ENCODE measurements around the gene DECR2.
A peak's percentile ranks its signal among the peaks of the same experiment; 100 is the strongest.

DECR2 gene, protein sequence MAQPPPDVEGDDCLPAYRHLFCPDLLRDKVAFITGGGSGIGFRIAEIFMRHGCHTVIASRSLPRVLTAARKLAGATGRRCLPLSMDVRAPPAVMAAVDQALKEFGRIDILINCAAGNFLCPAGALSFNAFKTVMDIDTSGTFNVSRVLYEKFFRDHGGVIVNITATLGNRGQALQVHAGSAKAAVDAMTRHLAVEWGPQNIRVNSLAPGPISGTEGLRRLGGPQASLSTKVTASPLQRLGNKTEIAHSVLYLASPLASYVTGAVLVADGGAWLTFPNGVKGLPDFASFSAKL

DNA sequence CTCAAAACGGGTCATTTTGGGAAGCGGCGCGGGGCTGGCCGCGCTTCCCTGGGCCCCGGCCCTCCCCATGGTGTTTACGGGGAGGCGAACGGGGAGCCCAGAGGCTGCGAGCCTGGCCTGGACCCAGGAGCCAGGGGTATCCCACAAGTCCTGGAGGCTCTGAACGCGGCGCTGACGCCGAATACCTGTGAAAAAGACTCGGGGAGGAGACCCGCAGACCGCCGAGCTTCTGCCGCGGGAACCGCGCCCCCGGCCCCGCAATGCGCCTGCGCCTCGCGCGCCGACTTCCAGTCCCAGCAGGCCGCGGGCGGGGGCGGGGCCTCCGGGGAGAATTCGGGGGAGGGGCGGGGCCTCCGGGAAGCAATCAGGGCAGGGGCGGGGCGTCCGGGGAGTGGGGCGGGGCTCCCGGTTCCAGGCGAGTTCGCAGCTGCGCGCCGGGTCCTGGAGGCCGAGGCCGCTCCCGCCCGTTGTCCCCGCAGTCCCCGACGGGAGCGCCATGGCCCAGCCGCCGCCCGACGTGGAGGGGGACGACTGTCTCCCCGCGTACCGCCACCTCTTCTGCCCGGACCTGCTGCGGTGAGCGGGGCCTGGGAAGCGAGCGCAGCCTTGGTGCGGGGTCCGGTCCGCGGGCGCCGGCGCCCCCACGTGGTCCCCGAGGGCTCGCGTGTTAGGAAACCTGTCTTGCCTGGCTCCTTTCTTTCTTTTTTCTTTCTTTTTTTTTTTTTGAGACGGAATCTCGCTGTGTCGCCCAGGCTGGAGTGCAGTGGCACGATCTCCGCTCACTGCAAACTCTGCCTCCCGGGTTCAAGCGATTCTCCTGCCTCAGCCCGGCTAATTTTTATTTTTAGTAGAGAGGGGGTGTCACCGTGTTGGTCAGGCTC is at the start of gene DECR2:
Gene DECR2 (plus strand): TSS at position 418 of the 881 bp plus-strand sequence. CDS start 79 bp downstream, at position 497.
- peak; percentile 46 for DNase-seq (ENCODE audit: extremely low read depth, low read depth)
- TF ChIP-seq, protein P1, sequence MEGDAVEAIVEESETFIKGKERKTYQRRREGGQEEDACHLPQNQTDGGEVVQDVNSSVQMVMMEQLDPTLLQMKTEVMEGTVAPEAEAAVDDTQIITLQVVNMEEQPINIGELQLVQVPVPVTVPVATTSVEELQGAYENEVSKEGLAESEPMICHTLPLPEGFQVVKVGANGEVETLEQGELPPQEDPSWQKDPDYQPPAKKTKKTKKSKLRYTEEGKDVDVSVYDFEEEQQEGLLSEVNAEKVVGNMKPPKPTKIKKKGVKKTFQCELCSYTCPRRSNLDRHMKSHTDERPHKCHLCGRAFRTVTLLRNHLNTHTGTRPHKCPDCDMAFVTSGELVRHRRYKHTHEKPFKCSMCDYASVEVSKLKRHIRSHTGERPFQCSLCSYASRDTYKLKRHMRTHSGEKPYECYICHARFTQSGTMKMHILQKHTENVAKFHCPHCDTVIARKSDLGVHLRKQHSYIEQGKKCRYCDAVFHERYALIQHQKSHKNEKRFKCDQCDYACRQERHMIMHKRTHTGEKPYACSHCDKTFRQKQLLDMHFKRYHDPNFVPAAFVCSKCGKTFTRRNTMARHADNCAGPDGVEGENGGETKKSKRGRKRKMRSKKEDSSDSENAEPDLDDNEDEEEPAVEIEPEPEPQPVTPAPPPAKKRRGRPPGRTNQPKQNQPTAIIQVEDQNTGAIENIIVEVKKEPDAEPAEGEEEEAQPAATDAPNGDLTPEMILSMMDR (IDR thresholded peaks at IDR 0.05; ENCODE audit: low read depth, low read length, missing control alignments): peak; percentile 25
- H3K4me3 ChIP-seq (replicated peaks; ENCODE audit: low read depth, low read length): peak within 1 kb of the TSS; percentile 62

DNA sequence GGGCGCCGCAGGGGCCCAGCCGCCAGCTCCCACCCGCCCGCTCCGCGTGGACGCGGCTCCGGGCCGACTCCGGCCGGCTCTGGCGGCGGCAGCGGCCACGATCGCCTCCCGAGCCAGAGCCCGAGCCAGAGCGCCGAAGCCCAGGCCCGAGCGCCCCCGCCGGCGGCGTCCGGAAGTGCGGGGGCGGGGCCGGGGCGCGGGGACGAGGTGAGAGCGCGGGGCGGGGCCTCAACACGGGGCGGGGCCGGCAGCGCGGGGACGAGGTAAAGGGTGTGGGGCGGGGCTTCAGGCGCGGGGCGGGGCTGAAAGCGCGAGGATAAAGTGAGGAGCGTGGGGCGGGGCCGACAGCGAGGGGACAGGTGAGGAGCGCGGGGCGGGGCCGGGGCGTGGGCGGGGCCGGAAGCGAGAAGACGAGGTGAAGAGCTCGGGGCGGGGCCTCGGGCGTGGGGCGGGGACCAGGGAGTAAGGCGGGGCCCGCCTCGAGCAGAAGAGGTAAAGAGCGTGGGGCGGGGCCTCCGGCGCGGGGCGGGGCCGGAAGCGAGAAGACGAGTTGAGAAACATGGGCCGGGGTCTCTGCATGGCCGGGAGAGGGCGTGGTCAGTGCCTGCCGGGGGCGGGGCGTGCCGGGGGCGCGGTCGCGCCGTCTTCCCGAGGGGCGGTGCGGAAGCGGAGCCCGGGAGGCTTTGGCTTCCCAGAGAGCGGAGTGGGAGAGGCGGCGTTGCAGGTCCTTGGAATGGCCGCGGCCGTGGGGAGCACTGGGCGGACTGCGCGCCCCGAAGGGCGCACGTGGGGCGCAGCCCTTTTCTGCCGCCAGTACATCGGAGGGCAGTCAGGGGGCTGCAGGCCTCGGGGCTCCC is 48.9 kb upstream of the DECR2 start, which contains the start of gene AXIN1:
Gene AXIN1 (minus strand): TSS at position 177 of the 857 bp plus-strand sequence. CDS start 5,698 bp downstream, outside the sequence.
- DNase-seq (ENCODE audit: extremely low read depth, low read depth): peak; percentile 65
- H3K4me3 ChIP-seq (replicated peaks; ENCODE audit: low read depth, low read length): peak within 1 kb of the TSS; percentile 75
- TF ChIP-seq, protein P1 (IDR thresholded peaks at IDR 0.05; ENCODE audit: low read depth, low read length, missing control alignments): no peak

DNA sequence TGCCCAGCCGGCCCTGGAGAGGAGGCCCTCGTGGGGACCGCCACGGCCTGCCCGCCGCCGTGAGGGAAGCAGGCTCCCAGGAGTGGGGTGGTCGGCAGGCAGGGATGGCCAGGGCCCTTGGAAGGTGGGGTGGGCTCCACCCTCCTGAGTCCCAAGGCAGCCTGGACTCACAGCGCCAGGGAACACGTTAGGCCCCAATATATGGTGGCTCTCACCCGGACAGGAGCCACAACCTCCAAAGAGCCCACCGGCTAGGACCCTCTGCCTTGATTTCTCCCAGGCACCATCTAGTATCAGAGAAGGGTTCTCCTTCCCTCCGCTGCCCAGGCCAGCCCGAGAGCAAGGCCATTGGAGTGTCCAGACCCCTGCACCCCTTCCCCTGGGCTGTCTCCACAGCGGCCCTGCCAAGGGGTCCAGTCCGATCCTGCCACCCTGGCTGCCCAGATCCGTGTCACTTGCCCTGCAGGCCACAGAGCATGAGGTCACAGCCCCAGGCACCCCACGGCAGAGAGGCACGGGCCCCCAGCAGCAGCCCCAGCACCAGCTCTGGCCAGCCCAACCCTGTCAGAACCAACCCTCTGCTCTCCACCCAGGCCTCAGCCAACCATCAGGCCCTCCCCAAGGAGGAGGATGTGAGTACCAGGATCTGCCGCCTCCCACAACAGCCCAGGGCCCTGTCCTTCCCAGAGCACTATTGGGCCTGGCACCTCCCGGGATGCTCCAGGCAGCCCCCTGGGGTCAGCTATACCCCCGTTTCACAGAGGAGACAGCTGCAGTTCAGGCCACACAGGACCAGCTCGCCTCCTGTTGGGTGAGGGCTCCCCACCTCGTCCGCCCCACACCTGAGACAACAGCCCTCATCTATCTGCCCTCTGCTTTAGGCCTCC is 48.0 kb upstream of the DECR2 start:
- TF ChIP-seq, protein P1 (IDR thresholded peaks at IDR 0.05; ENCODE audit: low read depth, low read length, missing control alignments): no peak
- DNase-seq (ENCODE audit: extremely low read depth, low read depth): no peak
- H3K4me3 ChIP-seq (replicated peaks; ENCODE audit: low read depth, low read length): peak overlapping the region; percentile 37

DNA sequence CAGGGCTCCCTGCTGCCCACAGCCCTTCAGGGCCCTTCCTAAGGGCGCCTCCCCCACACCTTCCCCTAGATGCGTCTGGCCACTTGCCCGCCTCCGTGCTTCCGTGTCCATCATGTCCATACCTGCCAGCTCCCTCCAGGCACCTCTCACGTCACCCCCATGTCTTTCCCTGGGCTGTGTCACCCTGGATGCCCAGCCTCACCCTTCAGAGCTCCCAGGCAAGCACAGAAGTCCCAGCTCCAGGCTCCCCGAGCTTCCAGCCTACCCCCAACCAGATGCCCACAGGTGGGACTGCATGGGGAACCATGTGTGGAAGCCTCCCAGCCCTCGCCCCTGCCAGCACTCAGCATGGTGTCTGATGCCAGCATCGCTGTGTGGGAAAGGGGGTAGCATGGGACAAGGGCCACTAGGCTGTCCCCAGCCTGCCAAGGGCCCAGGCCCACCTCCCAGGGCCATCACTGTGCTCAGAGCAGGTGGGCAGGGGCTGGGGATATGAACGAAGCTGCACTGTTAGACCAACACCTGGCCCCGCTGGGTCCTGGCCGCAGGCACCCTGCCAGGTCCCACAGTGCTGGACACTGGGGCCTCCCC is 47.3 kb upstream of the DECR2 start:
- TF ChIP-seq, protein P1 (IDR thresholded peaks at IDR 0.05; ENCODE audit: low read depth, low read length, missing control alignments): no peak
- no peak for DNase-seq (ENCODE audit: extremely low read depth, low read depth)

DNA sequence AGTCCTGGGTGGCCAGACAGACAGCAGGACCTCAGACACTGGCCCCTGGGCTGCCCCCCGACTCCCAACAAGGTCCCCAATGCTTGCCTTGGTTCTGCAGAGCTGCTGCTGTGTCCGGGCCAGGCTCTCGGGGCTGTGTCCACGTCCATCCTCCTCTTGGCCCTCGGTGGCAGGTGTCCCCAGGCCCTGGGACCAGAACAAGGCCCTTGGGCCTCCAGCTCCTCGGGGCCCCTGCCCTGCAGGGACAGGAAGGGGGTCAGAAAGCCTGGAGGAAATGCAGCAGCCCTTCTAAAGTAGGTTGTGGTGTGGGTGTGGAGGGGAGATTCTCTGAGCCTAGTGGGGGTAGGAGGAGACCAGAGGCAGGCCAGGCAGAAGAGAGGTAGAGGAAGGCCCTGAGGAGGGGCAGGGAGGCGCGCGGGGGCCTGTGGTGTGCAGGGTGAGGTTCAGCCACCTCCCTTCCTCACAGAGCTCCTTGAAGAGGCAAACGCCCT is 46.7 kb upstream of the DECR2 start:
- TF ChIP-seq, protein P1 (IDR thresholded peaks at IDR 0.05; ENCODE audit: low read depth, low read length, missing control alignments): no peak
- DNase-seq (ENCODE audit: extremely low read depth, low read depth): no peak
- no peak overlapping the region for H3K4me3 ChIP-seq (replicated peaks; ENCODE audit: low read depth, low read length)

More for the DNA sequence above, 47.3 kb upstream of the DECR2 start:
- H3K4me3 ChIP-seq (replicated peaks; ENCODE audit: low read depth, low read length): no peak overlapping the region
